ENCODE data around the gene PRDM11. TPM values are rescaled to one million over a fixed set of nuclear protein-coding genes. Genes with fewer than 3 reads are reported as not detected.

Gene PRDM11
- total RNA-seq, 1 donor from 2014 or later: 36.5 TPM

DNA sequence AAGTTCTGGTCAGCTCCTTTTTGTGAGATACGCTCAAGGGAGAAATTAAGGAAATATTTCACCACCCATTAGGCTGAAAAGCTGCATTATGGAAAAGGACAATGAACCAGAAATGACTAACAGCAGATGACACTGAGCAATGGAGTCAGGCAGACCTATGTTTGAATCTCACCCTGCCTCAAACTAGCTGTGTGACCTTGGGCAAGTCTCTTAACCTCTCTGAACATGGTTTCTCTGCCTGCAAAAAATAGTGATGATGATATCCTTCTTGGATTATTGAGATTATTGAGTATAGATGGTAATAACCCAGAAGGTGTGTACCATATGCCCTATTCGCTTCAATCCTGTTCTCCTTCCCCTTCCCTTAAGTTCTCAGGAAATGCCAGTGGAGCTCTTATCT, 2.9 kb upstream of the PRDM11 start:
- intact Hi-C loops (cut with DNase I): loop anchor here (10.0 kb wide), 2 partner anchors 521 to 601 kb away; partner anchors contain the start of gene CHST1

DNA sequence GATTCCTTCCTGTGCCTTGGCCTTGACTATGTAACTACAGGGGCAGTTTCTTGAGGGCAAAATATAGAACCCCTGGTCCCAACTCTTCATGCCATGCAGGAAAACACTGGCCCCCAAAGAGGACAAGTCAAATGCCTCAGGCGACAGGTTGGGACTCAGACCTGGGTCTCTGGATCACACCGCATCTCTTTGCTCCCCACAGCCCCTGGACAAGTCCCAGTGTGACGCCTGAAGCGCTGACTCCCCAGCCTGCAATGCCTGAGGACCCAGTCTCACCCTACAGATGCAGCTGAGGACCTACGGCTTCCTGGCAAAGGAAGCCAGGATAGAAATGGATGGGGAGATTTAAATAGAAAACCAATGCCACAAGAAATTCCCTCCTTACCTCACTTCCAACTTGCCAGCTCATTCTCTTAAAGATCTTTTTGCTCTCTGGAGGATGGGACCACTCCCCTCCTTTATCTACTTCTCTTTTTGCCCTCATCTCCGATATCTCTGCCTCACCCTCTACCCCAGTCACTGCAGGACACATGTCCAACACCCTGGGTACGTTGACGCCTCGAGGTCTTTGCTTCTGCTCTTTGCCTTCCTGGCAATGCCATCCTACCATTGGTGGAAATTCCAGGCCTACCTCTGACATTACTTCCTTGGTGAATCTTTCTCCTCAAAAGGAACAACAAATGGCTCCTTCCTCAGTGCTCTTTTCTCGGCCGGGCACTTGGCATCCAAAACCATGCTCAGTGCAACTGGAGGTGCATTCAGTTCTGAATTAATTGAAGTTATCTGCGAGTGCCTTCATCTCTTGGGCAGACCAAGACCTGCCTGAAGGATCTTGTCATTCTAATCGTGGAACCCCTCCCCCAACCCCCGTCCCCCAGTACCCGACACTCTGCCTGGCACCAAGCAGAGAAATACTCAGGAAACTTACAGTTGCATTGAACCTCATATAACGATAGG, 2.0 kb upstream of the PRDM11 start:
- intact Hi-C loops (cut with DNase I): loop anchor here (10.0 kb wide), 2 partner anchors 520 to 600 kb away; partner anchors contain the start of gene CHST1
- Histone ChIP-seq H3K4me1 (peaks cover 8 to 17% of the 10 kb centered on the region in 2 donors), H3K4me3 (no peak overlapping the region), H3K27me3 (no peaks in the 10 kb centered on the region), H3K27ac (no peak overlapping the region), H3K9me3 (no peaks in the 10 kb centered on the region), H3K36me3 (no peaks in the 10 kb centered on the region)
- TF ChIP-seq, protein P1, sequence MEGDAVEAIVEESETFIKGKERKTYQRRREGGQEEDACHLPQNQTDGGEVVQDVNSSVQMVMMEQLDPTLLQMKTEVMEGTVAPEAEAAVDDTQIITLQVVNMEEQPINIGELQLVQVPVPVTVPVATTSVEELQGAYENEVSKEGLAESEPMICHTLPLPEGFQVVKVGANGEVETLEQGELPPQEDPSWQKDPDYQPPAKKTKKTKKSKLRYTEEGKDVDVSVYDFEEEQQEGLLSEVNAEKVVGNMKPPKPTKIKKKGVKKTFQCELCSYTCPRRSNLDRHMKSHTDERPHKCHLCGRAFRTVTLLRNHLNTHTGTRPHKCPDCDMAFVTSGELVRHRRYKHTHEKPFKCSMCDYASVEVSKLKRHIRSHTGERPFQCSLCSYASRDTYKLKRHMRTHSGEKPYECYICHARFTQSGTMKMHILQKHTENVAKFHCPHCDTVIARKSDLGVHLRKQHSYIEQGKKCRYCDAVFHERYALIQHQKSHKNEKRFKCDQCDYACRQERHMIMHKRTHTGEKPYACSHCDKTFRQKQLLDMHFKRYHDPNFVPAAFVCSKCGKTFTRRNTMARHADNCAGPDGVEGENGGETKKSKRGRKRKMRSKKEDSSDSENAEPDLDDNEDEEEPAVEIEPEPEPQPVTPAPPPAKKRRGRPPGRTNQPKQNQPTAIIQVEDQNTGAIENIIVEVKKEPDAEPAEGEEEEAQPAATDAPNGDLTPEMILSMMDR (IDR thresholded peaks at IDR 0.05): no peak
- peak in 1 of 2 donors; percentile 60 for DNase-seq (ENCODE audit: low spot score in 2 of 2)

More for the DNA sequence above, 2.9 kb upstream of the PRDM11 start:
- Histone ChIP-seq H3K36me3 (no peaks in the 10 kb centered on the region), H3K4me3 (no peak overlapping the region), H3K9me3 (no peaks in the 10 kb centered on the region), H3K27ac (no peak overlapping the region), H3K27me3 (no peaks in the 10 kb centered on the region), H3K4me1 (peaks cover 8 to 17% of the 10 kb centered on the region in 2 donors)
- DNase-seq (ENCODE audit: low spot score in 2 of 2): no peak
- TF ChIP-seq, protein P1 (IDR thresholded peaks at IDR 0.05): no peak

DNA sequence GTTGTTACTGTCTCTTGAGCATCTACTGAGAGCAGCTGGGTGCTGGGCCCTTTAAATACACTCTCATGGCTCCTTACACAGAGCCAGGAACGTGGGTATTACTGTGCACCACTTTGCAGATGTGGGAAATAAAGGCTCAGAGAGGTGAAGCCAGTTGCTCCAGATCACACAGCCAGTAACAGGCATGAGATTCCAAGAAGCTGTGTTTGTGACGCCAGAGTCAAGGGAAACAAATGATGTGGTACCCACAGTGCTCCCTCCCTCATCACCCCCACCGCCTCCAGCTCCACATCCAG, 1.4 kb upstream of the PRDM11 start:
- Histone ChIP-seq H3K27ac (no peak overlapping the region), H3K4me1 (peaks cover 8 to 17% of the 10 kb centered on the region in 2 donors), H3K9me3 (no peaks in the 10 kb centered on the region), H3K4me3 (peak overlapping the region in 1 of 2 donors; percentile 91), H3K27me3 (no peaks in the 10 kb centered on the region), H3K36me3 (no peaks in the 10 kb centered on the region)
- DNase-seq (ENCODE audit: low spot score in 2 of 2): no peak
- intact Hi-C loops (cut with DNase I): loop anchor here (10.0 kb wide), 2 partner anchors 520 to 600 kb away; partner anchors contain the start of gene CHST1
- TF ChIP-seq, protein P1 (IDR thresholded peaks at IDR 0.05): no peak

DNA sequence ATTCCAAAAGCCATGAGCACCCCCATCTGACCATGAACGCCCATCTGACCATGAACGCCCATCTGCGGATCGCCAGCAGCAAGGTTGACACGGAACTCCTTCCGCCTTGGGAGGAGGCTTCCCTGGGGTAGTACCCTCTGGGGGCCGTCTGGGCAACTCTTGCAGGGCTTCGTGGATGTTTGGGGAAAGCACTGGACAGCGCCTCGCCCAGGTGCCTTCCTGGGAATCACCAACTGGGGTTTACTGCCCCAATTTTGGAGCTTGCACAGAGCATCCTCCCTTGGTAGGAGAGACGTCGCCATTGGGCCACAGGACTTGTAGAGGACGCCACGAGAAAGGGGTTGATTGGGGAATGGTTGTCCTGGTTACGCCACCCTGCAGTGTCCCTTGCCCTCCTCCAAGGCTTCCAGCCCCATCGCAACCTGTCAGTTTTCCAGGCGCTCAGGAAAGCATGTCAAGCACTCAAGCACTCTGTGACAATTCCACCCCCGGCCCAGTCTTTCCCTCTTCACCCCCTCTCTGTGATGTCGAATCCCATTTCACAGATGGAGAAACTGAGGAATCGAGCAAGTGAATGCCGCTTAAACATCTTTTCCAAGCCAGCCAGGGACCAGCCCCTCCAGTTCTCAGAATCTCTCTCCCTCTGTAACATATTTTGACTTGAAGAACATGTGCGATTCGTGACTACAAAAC, 914 bp upstream of the PRDM11 start:
- TF ChIP-seq, protein P1 (IDR thresholded peaks at IDR 0.05): no peak
- H3K4me1 ChIP-seq: peaks cover 8 to 17% of the 10 kb centered on the region in 2 donors
- intact Hi-C loops (cut with DNase I): loop anchor here (1.0 to 10.0 kb wide), 4 partner anchors 35 to 599 kb away; partner anchors contain the start of gene CHST1
- no peaks in the 10 kb centered on the region for H3K27me3 ChIP-seq
- peak in 1 of 2 donors; percentile 67 for DNase-seq (ENCODE audit: low spot score in 2 of 2)
- peak overlapping the region; percentile 95 to 100 for H3K27ac ChIP-seq
- no peaks in the 10 kb centered on the region for H3K36me3 ChIP-seq
- H3K4me3 ChIP-seq: peak overlapping the region; percentile 79 to 91
- no peaks in the 10 kb centered on the region for H3K9me3 ChIP-seq

DNA sequence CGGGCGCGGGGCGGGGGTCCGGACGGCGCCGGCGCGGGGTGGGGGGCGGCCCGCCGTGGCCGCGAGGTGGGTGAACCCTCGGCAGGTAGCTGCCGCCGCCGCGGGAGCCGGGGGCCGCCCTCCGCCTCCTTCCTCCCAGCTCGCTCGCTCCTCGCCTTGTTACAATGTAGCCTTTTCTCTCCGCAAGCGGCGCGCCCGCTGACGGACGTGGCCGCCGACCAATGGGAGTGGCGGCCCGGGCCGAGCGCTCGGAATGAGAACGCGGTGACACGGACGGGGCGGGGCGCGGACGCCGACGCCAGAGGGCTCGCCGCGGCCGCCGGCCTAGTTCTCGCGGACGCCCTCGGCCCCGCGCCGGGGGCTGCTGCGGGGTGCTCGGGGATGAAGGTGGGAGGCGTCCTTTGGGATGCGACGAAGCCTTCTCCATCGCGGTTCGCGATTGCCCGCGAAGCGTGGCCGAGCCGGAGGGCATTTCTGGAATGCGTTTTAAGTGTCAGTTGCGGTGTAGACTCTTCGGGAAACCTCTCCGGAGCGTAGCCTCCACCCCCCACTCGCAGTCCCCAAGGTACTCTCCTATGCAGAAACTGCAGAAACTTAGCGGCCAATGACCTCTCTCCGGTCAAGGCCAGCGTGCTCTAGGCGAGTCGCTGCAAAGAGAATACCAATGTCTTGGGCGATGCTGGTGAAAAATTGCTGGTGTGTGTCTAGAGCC, 734 bp downstream of the PRDM11 start:
- peak overlapping the region; percentile 74 to 95 for H3K27ac ChIP-seq
- TF ChIP-seq, protein P1 (IDR thresholded peaks at IDR 0.05): no peak
- intact Hi-C loops (cut with DNase I): loop anchor here (2.0 to 10.0 kb wide), 3 partner anchors 64 to 598 kb away; partner anchors contain the start of gene CHST1

More for the DNA sequence above, 734 bp downstream of the PRDM11 start:
- peak overlapping the region; percentile 79 to 91 for H3K4me3 ChIP-seq
- peak; percentile 89 to 98 for DNase-seq (ENCODE audit: low spot score in 2 of 2)
- peaks cover 8 to 17% of the 10 kb centered on the region in 2 donors for H3K4me1 ChIP-seq
- H3K36me3 ChIP-seq: no peaks in the 10 kb centered on the region
- H3K27me3 ChIP-seq: no peaks in the 10 kb centered on the region
- no peaks in the 10 kb centered on the region for H3K9me3 ChIP-seq
